GM10266 (cell line): ENCODE results near the gene HMX2.

ENCODE experiments used
- DNase-seq: peaks from one replicate; pipeline ENCODE4 v3.0.0; 2012; ENCODE audit errors: extremely low spot score
- TF ChIP-seq, protein P1 (sequence below): IDR thresholded peaks from 2 replicates; pipeline ENCODE4 v1.5.1; 2012; ENCODE audit warnings: mild to moderate bottlenecking, low read depth; ENCODE audit not compliant: control insufficient read depth, insufficient read depth; ENCODE audit errors: missing control alignments

Gene HMX2

DNA sequence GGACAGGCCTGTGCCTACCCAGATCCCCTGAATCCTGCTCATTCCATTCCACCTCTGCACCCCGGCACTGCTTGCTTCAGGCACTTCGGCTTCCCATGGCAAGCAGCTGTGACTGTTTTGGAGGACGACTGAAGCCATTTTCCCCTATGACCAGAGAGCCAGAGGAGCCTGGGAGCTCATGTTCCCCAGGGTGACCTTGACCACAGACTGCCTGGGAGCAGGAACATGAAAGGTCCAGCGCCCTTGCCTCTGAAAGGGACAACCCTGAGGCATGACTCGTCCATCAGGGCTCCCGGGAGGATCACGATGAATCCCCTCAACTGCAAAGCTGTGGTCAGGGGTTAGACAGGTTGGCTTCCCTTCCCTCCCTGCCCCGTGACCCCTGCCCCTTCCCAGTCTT lies 28.9 kb upstream of the HMX2 start:
- no peak for DNase-seq
- TF ChIP-seq, protein P1, sequence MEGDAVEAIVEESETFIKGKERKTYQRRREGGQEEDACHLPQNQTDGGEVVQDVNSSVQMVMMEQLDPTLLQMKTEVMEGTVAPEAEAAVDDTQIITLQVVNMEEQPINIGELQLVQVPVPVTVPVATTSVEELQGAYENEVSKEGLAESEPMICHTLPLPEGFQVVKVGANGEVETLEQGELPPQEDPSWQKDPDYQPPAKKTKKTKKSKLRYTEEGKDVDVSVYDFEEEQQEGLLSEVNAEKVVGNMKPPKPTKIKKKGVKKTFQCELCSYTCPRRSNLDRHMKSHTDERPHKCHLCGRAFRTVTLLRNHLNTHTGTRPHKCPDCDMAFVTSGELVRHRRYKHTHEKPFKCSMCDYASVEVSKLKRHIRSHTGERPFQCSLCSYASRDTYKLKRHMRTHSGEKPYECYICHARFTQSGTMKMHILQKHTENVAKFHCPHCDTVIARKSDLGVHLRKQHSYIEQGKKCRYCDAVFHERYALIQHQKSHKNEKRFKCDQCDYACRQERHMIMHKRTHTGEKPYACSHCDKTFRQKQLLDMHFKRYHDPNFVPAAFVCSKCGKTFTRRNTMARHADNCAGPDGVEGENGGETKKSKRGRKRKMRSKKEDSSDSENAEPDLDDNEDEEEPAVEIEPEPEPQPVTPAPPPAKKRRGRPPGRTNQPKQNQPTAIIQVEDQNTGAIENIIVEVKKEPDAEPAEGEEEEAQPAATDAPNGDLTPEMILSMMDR: no peak

DNA sequence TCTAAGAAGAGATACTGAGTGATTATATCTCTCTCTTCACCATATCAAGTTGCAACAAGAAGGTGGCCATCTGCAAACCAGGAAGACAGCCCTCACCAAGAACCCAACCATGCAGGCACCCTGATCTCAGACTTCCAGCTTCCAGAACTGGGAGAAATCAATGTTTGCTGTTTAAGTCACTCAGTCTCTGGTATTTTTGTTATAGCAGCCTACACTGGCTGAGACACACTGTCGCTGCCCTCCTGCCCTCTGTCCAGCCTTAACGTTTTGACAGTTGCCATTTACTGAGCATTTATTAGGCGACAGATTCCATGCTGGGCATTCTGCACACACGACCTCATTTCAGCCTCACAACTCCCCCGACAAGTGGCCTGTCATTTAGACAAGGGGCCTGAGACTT lies 21.7 kb upstream of the HMX2 start:
- TF ChIP-seq, protein P1: no peak
- DNase-seq: no peak

DNA sequence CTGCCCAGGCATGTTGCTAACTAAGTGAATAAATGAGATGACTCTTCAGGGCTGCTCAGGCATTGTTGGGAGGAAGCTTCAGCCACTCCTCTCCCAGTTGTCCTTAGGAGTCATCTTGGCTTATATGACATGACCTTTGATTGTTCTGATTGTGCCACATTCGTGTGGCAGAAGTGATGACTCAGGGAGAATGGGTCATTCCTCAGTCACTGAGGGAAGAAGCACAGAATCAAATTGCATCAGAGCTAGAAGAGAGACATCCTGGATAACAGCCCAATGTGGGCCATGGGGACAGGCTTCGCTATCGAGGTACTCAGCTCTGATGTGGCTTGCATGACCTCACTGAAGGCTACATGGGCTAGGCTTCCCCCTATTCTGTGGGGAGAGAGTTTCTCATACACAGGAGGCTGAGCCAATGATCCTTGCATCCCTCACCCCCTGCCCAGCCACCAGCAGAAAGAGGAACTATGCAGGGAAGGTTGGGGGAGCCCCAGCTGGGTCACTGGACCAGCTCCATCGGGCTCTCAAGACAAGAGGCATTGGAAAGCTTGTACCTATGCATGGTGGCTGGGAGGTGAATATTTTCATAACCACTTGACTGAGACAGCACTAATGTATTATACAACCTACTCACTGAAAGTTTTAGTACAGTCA lies 18.2 kb upstream of the HMX2 start:
- TF ChIP-seq, protein P1: no peak
- no peak for DNase-seq

DNA sequence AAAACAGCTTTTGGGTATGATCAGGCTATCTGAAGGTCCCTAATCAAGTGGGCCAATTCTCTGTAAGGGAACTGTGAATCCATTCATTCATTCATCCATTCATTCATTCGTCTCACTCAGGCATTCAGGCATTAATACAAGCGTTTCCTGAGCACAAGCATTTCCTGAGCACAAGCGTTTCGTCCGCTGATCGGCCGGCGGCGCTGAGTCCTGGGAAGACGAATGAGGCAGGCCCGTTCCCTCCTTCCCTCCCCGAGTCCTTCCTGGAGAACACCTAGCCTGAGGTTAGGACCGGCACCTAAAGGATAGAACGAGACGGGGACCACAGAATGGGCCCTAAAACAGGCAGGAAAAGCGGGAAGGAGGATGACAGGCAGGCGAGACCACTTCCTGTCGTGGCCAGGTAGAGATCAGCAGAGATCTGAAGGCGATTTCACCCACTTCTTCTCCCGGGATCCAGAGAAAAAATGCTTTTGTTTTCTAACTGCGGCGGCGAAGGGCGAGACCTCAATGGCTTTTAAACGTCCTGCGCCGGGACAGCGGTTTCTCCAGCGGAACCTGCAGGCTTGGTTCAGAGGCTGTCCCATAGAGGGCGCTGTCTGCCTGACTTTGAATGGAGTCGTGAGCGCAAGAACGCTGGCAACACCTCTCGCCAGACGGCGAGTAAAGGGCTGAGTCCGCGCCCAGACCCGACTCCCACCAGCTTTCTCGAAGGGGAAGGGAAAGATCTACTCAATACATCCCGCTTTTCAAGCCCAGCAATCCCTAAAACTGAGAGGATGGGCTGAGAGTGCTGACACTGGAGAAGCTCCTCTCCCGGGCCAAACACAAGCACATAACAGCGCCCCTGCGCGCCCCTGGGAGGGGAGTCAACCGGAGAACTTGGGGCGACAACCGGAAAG lies 15.1 kb upstream of the HMX2 start:
- TF ChIP-seq, protein P1: peak; percentile 94
- DNase-seq: peak; percentile 92

DNA sequence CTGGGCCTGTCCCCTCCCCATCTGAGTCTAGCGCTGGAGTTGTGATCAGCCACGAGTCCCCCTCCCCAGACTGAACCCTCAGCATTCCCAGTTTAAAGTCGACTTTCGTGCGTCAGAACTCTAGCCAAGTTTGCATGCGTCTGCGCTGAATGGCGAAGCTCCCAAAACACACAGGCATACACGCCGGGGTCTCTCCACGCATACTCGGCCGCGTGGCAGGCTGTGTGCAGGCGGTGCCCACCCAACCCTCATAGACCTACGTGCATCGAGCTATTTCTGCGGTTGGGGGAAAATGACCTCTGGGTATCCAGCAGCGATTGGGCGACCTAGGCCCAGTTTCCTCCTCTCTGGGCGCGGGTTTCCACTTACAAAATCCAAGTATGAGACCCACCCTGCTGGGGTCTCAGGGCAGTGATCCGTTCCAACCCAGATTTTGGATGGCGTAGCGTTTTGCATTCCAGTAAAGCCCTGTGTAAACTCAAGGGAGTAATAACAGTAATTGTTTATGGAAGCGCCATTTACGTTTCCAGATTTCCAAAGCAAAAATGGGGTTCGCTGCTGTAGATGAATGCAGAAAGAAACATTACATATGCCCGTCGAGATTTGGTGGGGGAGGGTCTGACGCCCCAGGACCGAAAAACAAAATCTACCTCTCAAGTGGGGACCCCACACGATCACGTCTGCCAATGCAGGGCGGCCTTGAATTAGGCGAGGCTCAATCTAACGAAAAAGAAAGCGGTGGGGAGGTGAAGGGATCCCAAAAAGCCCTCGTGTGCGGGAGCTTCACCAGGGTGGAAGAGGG lies 14.2 kb upstream of the HMX2 start:
- TF ChIP-seq, protein P1: no peak
- no peak for DNase-seq

DNA sequence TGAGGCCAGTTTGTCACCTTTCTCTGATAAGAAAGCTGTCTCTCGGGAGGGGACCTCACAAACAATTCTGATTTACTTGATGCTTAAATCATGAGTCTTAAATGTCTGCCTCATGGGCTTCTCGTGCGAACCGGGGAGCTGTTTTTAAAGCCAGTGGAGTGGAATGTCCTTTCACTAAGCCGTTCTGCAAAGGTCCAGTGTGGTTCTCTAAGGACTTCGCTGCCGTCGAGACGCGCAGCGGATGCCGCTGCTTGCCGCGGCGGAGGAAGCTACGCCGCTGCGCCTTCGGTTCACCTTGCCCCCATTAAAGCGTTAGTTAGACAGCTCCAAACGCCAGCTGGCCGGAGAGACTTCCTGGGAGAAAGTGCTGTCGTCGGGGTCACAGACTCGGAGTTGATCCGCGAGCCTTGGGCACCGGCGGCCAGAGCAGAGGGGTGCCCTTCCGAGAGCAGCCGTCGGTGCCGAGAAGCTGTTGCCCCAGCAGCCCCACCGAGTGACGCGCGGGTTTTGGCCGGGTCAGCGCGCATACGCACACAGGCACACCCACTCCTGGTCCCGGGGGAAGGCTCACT lies 13.5 kb upstream of the HMX2 start:
- TF ChIP-seq, protein P1: no peak
- peak; percentile 32 for DNase-seq
